Glutamatergic neuron (in vitro differentiated cells): Measurements from ENCODE around the gene C2orf92. TPM values are rescaled to one million over a fixed set of nuclear protein-coding genes. Genes with fewer than 3 reads are reported as not detected.
A peak's percentile ranks its signal among the peaks of the same experiment; 100 is the strongest.

Experiments used
- DNase-seq: peaks from one replicate; pipeline ENCODE4 v3.0.0; 2022
- H3K27ac Mint-ChIP-seq: one replicate; pipeline ENCODE4 v1.8.0; 2020; ENCODE audit warnings: mild to moderate bottlenecking, mixed read lengths, inconsistent platforms; ENCODE audit not compliant: unreplicated experiment
- H3K27me3 Mint-ChIP-seq: one replicate; pipeline ENCODE4 v1.8.0; 2020; ENCODE audit warnings: mild to moderate bottlenecking, moderate library complexity, mixed read lengths, inconsistent platforms; ENCODE audit not compliant: unreplicated experiment
- H3K36me3 Mint-ChIP-seq: one replicate; pipeline ENCODE4 v1.8.0; 2020; ENCODE audit warnings: mild to moderate bottlenecking, mixed read lengths, inconsistent platforms; ENCODE audit not compliant: unreplicated experiment
- H3K4me1 Mint-ChIP-seq: one replicate; pipeline ENCODE4 v1.8.0; 2020; ENCODE audit warnings: mild to moderate bottlenecking, low read depth, mixed read lengths, inconsistent platforms; ENCODE audit not compliant: unreplicated experiment
- H3K4me3 Mint-ChIP-seq: one replicate; pipeline ENCODE4 v1.8.0; 2020; ENCODE audit warnings: mild to moderate bottlenecking, mixed read lengths, inconsistent platforms; ENCODE audit not compliant: unreplicated experiment
- H3K9me3 Mint-ChIP-seq: one replicate; pipeline ENCODE4 v1.8.0; 2020; ENCODE audit warnings: mild to moderate bottlenecking, moderate library complexity, mixed read lengths, inconsistent platforms; ENCODE audit not compliant: unreplicated experiment
- total RNA-seq: library from RNA; stranded (reverse); fragmentation: NEBNext Ultra II Directional; extraction: Animal tissue kit (Norgen Biotek cat#: 25700); gene quantifications from one replicate; pipeline ENCODE4 v1.2.1, GENCODE V29; 2021; ENCODE audit not compliant: unreplicated experiment
- TF ChIP-seq, protein P1 (sequence below): fragments of 200-600 bp; sonication (generic); IDR thresholded peaks from one replicate; pipeline ENCODE4 v1.5.0; 2021; ENCODE audit not compliant: partially characterized antibody, unreplicated experiment

Gene C2orf92
- total RNA-seq, 1 donor from 2014 or later, result 19.6 TPM

DNA sequence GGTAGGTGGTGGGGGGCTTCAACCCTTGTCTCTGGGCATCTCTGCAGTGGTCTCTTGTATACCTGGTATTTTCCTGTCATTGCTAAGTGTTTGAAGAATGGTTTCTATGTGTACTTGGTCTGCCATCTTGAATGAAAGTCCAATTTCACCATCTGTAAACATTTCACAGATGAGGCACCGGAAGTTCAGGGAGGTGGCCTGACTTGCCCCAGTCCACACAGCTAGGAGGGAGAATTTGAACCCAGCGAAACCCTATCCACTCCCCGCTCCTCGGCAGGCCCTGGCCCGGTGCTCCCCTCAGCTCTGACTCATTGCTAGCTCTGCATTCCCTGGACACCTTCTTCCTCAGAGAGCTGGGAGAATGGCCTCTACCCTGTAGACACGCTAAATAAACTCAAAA is 74.4 kb downstream of the C2orf92 start:
- TF ChIP-seq, protein P1, sequence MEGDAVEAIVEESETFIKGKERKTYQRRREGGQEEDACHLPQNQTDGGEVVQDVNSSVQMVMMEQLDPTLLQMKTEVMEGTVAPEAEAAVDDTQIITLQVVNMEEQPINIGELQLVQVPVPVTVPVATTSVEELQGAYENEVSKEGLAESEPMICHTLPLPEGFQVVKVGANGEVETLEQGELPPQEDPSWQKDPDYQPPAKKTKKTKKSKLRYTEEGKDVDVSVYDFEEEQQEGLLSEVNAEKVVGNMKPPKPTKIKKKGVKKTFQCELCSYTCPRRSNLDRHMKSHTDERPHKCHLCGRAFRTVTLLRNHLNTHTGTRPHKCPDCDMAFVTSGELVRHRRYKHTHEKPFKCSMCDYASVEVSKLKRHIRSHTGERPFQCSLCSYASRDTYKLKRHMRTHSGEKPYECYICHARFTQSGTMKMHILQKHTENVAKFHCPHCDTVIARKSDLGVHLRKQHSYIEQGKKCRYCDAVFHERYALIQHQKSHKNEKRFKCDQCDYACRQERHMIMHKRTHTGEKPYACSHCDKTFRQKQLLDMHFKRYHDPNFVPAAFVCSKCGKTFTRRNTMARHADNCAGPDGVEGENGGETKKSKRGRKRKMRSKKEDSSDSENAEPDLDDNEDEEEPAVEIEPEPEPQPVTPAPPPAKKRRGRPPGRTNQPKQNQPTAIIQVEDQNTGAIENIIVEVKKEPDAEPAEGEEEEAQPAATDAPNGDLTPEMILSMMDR, result no peak
- H3K9me3 Mint-ChIP-seq, result peaks cover 3% of the 10 kb centered on the region
- no peak overlapping the region for H3K4me3 Mint-ChIP-seq
- peaks cover 4% of the 10 kb centered on the region for H3K27me3 Mint-ChIP-seq
- peaks cover 18% of the 10 kb centered on the region for H3K4me1 Mint-ChIP-seq
- H3K27ac Mint-ChIP-seq, result no peak overlapping the region
- DNase-seq, result no peak
- peaks cover 7% of the 10 kb centered on the region for H3K36me3 Mint-ChIP-seq

GRCh38 chr2:97745474-97746174 is 76.1 kb downstream of the C2orf92 start:
- H3K4me1 Mint-ChIP-seq, result peaks cover 24% of the 10 kb centered on the region
- peak overlapping the region; percentile 2 for H3K27ac Mint-ChIP-seq
- H3K4me3 Mint-ChIP-seq, result no peak overlapping the region
- no peak for DNase-seq
- peaks cover 7% of the 10 kb centered on the region for H3K36me3 Mint-ChIP-seq
- H3K27me3 Mint-ChIP-seq, result peaks cover 8% of the 10 kb centered on the region
- TF ChIP-seq, protein P1, result no peak
- H3K9me3 Mint-ChIP-seq, result peaks cover 4% of the 10 kb centered on the region

GRCh38 chr2:97747285-97747684 is 77.8 kb downstream of the C2orf92 start:
- Mint-ChIP-seq H3K36me3 (peaks cover 7% of the 10 kb centered on the region), H3K27me3 (peaks cover 11% of the 10 kb centered on the region), H3K4me1 (peaks cover 27% of the 10 kb centered on the region), H3K4me3 (no peak overlapping the region), H3K9me3 (peaks cover 4% of the 10 kb centered on the region), H3K27ac (peak overlapping the region; percentile 44)
- TF ChIP-seq, protein P1, result no peak
- no peak for DNase-seq

GRCh38 chr2:97747716-97748115 is 78.2 kb downstream of the C2orf92 start:
- TF ChIP-seq, protein P1, result no peak
- peaks cover 3% of the 10 kb centered on the region for H3K9me3 Mint-ChIP-seq
- no peak for DNase-seq
- no peak overlapping the region for H3K4me3 Mint-ChIP-seq
- H3K27me3 Mint-ChIP-seq, result peaks cover 11% of the 10 kb centered on the region
- H3K27ac Mint-ChIP-seq, result peak overlapping the region; percentile 44
- H3K36me3 Mint-ChIP-seq, result peaks cover 7% of the 10 kb centered on the region
- H3K4me1 Mint-ChIP-seq, result peaks cover 27% of the 10 kb centered on the region

GRCh38 chr2:97749581-97749980 is 80.1 kb downstream of the C2orf92 start:
- no peaks in the 10 kb centered on the region for H3K36me3 Mint-ChIP-seq
- TF ChIP-seq, protein P1, result no peak
- no peak for DNase-seq
- H3K9me3 Mint-ChIP-seq, result peaks cover 3% of the 10 kb centered on the region
- peak overlapping the region; percentile 84 for H3K27ac Mint-ChIP-seq
- peaks cover 27% of the 10 kb centered on the region for H3K4me1 Mint-ChIP-seq
- H3K4me3 Mint-ChIP-seq, result no peak overlapping the region
- H3K27me3 Mint-ChIP-seq, result peaks cover 11% of the 10 kb centered on the region
